GM18508 (cell line): ENCODE data around the gene MGAT4A.
A peak's percentile ranks its signal among the peaks of the same experiment; 100 is the strongest.
"Not testable (repeated sequence)": the region's sequence is repeated elsewhere in the genome, so short reads cannot be mapped to it uniquely, and the experiment has no call there.

Experiments used
- ATAC-seq: cut with Tn5 transposase; IDR thresholded peaks from one replicate; pipeline ENCODE4 v1.9.1; 2021; ENCODE audit warnings: moderate number of reproducible peaks; ENCODE audit not compliant: insufficient read depth, unreplicated experiment

MGAT4A gene

DNA sequence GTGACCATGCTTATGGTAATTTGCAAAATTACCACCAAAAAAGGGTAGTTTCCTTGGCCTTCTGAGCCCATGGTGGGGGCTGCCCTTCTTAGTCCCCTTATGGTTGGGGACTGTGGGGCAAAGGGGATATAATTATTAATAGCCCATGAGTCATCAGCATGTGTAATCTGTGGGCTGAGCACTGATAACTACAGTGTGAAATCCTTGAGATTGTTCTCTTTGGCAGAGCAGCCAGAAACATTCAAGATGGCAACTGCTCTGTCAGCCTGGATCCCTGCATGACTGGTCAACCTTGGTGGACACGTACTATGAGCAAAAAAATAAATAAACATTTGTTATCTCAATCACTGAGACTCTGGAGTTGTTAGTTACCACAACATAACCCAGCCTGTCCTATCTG is 61.3 kb downstream of the MGAT4A start:
- no peak for ATAC-seq

DNA sequence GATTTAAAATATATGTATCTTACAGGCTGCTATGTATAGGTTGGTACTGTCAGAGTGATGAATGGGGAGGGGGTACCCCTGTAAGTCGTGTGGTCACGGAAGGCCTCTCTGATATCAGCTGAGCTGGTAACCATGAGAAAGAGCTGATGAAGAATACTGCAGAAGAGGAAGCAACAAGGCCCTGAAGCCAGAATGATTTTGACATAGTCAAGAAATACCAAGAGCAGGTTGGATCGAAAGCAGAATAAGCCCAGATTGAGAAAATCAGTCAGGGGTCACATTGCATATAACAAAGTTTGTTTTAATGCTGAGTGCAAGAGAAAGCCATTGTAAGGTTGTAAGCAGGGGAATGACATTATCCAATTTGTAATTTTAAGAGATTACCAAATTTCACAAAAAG is 65.3 kb downstream of the MGAT4A start:
- ATAC-seq: no peak

DNA sequence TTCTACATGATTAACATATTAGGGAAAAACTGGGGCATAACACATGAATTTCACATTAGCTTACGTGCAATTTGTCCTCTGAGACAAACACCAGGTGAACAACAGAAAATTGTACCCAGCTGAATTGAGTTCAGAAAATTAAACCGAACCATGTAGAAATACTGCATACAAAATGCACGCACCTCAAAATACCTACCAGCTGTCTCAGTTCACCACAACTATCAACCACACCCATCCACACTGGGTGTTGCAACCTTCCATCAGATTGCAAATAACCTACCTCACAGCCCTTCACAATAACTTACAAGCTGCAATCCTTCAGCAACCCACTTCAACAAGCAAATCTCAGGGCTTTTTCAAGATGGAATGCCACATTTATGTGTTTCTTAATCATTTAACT is 66.6 kb downstream of the MGAT4A start:
- ATAC-seq: no peak

DNA sequence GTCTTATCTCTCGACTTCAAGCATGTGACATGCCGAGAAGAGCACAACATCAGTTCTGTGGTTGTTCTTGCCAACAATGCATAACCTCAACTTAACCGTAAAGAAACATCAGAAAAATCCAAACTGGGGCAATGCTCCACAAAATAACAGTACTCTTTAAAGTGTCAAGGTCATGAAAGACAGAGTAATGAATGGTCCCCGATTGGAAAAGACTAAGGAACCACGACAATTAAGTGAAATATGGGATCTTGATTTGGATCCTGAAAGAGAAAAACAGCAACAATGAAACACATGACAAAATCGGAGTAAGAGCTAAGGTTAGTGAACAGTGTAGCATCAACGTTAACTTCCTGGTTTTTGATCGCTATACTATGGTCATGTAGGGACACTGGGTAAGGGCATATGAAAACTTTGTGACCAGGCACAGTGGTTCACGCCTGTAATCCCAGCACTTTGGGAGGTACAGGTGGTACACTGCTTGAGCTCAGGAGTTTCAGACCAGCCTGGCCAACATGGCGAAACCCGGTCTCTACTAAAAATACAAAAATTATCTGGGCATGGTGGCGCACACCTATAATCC is 67.3 kb downstream of the MGAT4A start:
- ATAC-seq: no peak

DNA sequence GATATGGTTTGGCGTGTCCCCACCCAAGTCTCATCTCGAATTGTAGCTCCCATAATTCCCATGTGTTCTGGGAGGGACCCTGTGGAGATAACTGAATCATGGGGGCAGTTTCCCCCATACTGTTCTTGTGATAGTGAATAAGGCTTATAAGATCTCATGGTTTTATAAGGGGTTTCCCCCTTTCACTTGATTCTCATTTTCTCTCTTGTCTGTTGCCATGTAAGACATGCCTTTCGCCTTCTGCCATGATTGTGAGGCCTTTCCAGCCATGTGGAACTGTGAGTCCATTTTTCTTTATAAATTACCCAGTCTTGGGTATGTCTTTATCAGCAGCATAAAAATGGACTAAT is 71.5 kb downstream of the MGAT4A start:
- not testable (repeated sequence) for ATAC-seq

DNA sequence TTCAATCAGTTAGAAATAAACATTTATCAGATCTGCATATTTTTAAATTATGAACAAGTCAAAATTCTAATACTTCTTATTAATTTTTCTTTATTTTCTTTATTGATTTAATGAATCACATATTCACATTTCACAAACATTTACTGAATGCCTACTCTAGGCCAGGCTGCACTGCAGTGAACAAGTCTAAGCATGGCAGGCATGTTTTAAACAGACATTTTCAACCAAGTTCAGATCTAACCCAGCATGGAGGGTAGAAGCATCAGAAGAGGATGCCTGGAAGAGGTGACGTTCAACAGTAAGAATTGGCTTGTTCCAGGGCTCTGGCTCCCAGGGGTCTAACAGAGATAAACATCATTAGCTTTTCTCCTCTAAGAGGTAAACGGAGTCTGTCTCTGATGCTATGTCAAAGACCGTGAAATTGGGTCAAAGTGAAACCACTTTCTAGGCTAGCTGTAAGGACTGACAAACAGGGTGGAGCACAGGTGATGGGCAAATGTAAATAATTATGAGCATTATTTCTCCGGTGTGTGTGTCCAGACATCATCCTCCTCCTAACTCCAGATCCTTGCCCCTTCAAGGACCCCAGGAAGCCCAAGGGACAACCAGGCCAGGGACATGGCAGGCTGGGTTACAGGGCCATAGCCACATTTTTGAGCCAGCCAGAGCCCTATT is 72.0 kb downstream of the MGAT4A start:
- ATAC-seq: no peak

DNA sequence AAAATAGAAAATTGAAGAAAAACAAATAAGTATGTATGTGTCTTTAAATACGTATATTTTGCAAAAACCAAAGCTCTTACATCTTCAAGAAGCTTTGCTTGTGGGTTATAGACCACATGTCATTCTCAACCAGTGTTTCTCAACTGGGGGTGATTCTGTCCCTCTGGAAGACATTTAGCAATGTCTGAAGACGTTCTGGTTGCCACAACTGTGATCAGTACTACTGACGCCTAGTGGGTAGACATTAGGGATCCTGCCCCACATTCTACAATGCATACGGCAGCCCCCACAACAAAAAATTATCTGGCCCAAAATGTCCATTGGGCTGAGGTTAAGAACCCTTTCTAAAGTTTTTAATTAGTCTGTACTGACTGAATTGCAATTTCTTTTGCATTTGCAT is 74.1 kb downstream of the MGAT4A start:
- no peak for ATAC-seq

DNA sequence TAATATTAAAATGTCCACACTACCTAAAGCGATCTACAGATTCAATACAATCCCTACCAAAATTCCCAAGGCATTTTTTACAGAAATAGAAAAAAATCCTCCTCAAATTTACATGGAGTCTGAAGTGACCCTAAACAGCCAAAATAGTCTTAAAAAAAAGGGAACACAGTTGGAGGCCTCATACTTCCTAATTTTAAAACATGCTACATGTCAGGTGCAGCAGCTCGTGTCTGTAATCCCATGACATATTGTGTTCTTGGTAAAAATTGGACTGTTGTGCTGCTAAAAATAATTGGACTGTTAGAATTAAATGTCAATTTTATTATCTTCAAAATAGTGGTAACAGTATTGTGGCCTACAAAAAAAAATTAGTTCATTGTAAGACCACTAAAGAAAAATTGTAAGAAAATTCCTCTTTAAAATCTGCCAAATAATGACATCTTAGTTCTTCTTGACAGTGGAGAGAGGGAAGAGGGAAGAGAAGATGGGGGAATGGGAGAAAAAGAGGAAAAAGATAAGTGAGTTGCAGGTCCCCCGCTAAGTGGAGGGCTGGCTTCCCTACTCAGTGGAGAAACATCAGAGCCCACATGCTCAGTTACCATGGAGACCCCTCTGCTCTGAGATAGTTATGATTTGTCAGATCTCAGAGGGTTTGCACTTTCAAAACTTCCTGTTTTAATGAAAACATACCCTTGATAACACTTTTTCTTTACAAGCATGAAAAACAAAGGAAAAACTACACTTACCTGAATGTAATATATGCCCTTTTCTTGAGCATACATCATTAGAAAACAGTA is 76.0 kb downstream of the MGAT4A start:
- ATAC-seq: no peak

DNA sequence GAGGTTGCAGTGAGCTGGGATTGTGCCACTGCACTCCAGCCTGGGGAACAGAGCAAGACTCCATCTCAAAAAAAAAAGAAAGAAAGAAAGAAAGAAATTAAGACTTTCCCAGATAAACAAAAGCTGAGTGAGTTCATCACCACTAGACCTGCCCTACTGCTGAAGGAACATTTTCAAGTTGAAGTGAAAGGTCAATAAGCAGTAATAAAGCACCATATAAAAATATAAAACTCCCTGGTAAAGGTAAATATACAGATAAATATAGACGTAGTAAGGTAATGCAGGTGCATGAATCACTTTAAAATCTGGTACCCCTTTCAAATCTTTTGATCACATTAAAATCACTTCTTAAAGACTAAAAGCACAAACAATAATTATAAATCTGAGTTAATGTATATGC is 79.9 kb downstream of the MGAT4A start:
- ATAC-seq: no peak

DNA sequence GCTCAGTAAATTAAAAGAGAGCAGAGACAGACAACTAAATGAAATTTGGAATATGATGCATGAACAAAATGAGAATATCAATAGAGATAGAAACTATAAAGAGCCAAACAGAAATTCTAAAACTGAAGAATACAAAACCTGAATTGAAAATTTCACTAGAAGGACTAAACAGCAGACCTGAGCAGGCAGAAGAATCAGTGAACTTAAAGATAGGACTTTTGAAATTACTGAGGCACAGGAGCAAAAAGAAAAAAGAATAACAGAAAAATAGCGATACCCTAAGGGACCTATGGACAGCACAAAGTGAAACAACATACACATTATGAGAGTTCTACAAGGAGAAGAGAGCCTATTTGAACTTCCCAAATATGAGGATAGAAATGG is 80.9 kb downstream of the MGAT4A start:
- no peak for ATAC-seq

DNA sequence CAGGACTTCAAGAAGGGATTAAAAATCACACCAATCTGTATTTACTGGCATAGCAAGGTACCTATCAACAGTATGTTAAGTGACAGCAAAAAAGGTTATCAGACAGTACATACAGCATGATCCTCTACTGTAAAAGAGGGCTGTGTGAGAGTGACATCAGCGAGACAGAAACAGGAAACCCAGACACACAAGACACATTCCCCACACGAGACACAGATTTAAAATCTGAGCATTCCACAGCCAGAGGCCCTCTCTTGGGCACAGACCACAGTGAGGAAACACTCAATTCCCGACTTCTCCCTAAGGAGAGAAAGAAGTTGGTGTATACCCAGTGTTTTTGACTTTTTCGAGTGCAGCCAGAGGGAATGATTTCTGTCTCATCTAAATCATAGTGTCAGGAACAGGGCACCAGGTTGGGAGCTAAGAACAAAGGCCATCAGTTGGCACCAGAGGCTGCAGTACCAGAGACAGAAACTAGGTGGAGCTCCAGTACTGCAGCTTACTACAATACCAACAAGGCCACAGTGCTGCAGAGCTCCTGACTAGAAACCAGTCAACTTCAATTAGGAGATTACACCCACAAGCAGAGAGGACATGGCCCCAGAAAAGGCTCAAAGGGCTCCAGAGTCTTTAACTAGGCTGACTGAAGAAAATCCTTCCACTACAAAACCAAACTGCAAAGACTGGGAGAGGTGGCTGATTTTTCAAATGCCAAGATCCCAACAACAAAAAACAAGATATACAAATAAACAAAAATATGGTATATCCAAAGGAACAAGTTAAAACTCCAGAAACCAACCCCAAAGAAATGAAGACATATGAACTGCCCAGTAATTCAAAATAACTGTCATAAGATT is 81.6 kb downstream of the MGAT4A start:
- peak; percentile 58 for ATAC-seq

DNA sequence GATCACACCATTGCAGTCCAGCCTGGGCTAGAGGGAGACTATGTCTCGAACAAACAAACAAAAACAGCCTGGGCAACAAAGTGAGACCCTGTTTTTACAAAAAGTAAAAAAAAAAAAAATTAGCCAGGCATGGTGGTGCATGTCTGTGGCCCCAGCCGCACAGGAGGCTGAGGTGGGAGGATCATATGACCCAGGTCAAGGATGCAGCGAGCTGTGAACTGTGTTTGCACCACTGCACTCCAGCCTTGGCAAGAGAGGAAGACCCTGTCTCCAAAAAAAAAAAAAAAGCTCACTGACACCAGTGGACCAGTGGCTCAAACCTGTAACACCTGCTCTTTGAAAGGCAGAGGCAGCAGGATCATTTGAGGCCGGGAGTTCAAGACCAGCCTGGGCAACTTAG is 82.5 kb downstream of the MGAT4A start:
- ATAC-seq: no peak

DNA sequence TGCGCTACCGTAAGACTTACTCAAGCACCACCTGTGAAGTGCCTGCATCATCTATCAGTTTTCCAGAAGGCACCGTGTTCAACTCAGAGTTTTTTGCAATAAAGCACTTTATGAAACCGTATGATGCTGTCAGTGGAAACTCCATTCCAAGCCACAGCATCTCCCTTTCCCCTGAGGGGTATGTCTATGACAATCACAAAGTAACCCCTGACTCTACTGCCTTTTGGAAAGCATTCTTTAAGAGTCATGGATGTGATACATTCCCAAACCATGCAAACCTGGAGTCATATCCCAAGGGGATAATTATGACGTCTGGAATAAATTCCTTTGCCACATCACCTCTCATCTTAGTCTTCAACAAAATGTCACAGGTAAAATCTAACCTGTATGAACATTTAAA is 83.3 kb downstream of the MGAT4A start:
- no peak for ATAC-seq

DNA sequence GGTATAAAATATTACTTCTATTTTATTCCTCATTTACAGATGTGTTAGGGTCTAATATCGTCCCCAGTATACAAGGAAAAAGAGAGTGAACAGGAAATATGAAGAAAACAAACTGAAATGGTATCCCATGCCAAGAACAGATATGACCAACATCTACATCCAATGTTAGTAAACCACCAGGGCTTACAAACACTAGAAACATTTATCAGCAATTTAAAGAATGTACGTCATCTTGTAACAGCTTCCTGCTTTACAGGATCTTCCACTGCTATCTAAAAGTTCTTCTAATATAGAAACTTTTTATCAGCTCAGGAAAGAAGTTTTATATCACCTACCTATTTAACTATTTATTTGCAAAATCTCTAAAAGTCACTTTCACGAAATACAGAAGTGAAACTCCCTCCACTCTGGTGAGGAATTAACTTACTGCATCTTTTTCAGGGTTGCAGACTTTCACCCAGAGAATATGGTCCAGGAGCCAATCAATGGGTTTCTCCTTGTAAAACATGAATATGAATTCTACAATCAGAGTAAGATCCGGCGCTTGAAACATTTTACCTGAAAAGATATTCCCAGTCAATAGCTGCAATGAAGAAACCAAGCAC is 87.3 kb downstream of the MGAT4A start:
- no peak for ATAC-seq

DNA sequence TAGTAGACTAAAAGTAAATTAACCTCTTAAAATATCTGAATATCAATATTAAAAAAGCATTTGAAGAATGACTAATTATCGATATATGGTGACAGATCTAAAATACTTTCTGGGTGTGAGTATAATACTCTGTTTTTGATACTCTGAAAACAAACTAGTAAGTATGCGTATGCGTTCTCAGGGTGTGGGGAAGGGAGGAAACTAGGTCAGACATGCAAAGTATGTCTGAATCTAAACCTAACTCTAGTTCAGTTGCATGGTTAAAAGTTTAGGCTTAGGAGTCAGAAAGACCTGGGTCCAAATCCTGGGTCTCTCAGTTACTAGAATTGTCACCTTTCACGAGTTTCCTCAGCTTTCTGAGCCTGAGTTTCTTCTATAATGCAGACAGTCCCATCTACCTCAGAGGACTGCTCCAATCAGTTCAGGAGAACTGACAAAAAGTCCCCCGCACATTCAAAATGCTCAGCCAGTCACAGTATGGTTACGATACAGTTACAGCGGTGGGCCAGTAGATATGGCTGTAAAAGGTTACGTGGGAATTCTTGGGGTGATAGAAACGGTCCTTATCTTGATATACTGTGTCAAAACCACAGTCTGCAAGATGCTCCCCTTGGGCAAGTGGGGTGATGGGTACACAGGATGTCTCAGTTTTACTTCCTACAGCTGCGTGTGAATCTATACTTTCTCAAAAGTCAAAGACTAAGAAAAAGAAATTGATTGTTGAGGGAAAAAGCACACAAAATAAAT is 93.4 kb downstream of the MGAT4A start:
- no peak for ATAC-seq

DNA sequence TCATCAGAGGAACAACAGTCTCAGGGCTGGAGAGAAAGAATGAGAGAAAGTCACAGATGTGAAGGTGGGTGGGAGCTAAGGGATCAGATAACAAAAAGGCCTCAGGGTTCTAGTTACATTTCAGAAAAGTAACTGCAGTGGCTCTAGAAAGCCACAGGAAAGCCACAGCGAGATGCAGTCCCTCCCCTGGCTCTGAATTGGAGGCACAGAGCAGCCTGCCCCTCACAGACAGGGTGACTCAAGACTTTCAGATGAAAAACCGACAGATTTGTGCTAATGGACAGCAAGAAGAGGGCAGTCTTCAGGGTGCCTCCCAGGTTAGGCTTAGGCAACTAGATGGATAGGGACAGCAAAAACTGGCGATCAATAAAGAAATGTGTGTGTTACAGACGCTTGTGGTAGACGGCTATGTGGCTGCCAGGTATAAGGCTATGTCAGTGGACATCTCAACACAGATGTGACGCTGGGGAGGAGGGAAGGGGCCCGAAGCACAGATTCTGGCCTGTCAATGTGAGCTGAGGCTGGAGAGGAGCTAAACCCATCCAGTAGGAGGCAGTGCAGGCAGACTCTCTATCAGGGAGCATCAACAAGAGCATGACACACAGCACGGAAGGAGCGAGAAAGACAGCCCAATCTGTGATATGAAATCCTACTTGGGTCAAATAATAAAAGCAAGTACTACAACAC is 96.4 kb downstream of the MGAT4A start:
- ATAC-seq: no peak

DNA sequence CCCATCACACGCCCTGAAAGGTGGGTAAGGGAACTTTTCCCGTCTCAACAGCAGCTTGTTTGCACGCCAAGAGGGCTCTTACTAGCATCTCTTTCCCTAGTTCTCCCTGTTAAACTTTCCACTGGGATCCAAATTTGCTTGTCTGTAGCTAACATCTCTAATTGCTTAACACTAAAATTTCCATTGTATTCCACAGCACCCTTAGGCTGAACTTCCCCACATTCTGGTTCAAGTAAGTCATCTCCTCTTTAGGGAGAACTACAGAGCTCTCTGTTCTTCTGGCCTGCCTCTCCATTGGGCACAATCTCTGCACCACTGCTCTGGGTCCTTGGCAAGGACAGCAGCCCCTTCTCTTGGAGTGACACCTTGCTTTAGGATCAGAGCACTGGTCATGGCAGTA is 98.6 kb downstream of the MGAT4A start:
- no peak for ATAC-seq

DNA sequence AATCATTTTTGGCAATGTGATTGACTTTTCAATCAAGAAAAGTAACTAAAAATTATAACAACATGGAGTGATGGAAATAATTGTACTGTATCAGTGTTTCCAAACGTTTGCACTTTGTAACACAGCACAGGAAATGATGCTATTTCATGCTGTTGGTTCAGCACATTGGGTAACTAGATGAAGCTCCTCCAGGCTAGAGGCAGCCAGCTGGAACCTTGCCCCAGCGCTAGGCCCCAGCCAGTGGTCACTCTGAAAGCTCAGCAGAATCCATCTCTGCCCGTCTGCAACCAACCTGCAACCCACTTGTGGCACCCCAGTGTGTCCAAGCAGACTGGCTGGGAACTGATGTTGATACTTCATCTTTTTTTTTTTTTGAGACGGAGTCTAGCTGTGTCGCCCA is 107.3 kb downstream of the MGAT4A start:
- ATAC-seq: no peak

DNA sequence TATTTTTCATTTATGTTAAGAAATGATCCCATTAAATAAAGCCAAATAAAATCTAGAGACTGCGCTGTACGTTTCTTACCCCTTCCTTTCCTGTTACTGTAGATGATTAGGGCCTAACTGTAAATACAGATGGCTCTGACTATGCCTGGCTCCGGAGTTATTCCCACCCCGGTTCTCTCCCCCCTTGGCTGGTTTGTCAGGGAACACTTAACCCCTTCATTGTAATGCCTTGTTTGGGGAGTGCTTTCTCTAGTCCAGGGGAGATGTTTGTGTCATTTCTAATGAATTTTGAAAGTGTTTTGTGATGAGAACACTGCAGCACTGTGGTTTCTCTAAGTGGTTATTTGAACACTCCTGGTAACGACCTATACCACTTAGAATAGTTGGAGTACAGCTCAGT is 113.8 kb downstream of the MGAT4A start:
- no peak for ATAC-seq
